ENCODE data around the gene FAM118B. TPM values are rescaled to one million over a fixed set of nuclear protein-coding genes. Genes with fewer than 3 reads are reported as not detected.
A peak's percentile ranks its signal among the peaks of the same experiment; 100 is the strongest.

FAM118B gene
- total RNA-seq, 1 experiment from 2014 or later = 24.5 TPM

- H3K27me3 ChIP-seq = no peaks in the 10 kb centered on the region
- no peak overlapping the region for H3K4me3 ChIP-seq
- no peak overlapping the region for H3K27ac ChIP-seq
- no peaks in the 10 kb centered on the region for H3K36me3 ChIP-seq
- DNase-seq = no peak
- H3K9me3 ChIP-seq (replicated peaks) = no peaks in the 10 kb centered on the region
- H3K4me1 ChIP-seq = no peaks in the 10 kb centered on the region
These were observed 34.6 kb upstream of the FAM118B start for GRCh38 chr11:126176853-126177470.

GRCh38 chr11:126181939-126182730 is 29.4 kb upstream of the FAM118B start:
- Histone ChIP-seq H3K27me3 (no peaks in the 10 kb centered on the region), H3K4me3 (no peak overlapping the region), H3K4me1 (peaks cover 4% of the 10 kb centered on the region; the same call in 1 of the 2 replicates), H3K36me3 (no peaks in the 10 kb centered on the region), H3K9me3 (replicated peaks) (no peaks in the 10 kb centered on the region), H3K27ac (no peak overlapping the region)
- DNase-seq = no peak

GRCh38 chr11:126182787-126183445 is 28.7 kb upstream of the FAM118B start:
- no peak overlapping the region for H3K27ac ChIP-seq
- no peaks in the 10 kb centered on the region for H3K36me3 ChIP-seq

GRCh38 chr11:126185259-126186024 is 26.1 kb upstream of the FAM118B start:
- Histone ChIP-seq H3K27me3 (no peaks in the 10 kb centered on the region), H3K4me1 (peaks cover 4% of the 10 kb centered on the region; the same call in 1 of the 2 replicates), H3K36me3 (no peaks in the 10 kb centered on the region), H3K27ac (peak overlapping the region; percentile 20; the same call in 1 of the 2 replicates), H3K9me3 (replicated peaks) (no peaks in the 10 kb centered on the region), H3K4me3 (no peak overlapping the region)
- DNase-seq = peak in 1 of 2 experiments; percentile 49

More at GRCh38 chr11:126182787-126183445, 28.7 kb upstream of the FAM118B start:
- H3K9me3 ChIP-seq (replicated peaks) = no peaks in the 10 kb centered on the region
- H3K4me1 ChIP-seq = peaks cover 4% of the 10 kb centered on the region; the same call in 1 of the 2 replicates
- H3K27me3 ChIP-seq = no peaks in the 10 kb centered on the region
- H3K4me3 ChIP-seq = no peak overlapping the region
- DNase-seq = no peak

- Histone ChIP-seq H3K27me3 (no peaks in the 10 kb centered on the region), H3K4me3 (no peak overlapping the region), H3K27ac (peak overlapping the region; percentile 20; the same call in 1 of the 2 replicates), H3K9me3 (replicated peaks) (no peaks in the 10 kb centered on the region), H3K4me1 (peaks cover 4% of the 10 kb centered on the region; the same call in 1 of the 2 replicates), H3K36me3 (0 out of 2 replicates have a peak, but pooled peaks cover 3% of the 10 kb centered on the region)
- no peak for DNase-seq
These were observed 25.4 kb upstream of the FAM118B start for GRCh38 chr11:126186025-126186698.

GRCh38 chr11:126186708-126187529 is 24.7 kb upstream of the FAM118B start:
- Histone ChIP-seq H3K4me3 (no peak overlapping the region), H3K36me3 (0 out of 2 replicates have a peak, but pooled peaks cover 5% of the 10 kb centered on the region), H3K27ac (no peak overlapping the region), H3K4me1 (peaks cover 4% of the 10 kb centered on the region; the same call in 1 of the 2 replicates), H3K27me3 (no peaks in the 10 kb centered on the region), H3K9me3 (replicated peaks) (no peaks in the 10 kb centered on the region)
- DNase-seq = peak in 1 of 2 experiments; percentile 20

- Histone ChIP-seq H3K4me3 (no peak overlapping the region), H3K27ac (no peak overlapping the region), H3K36me3 (0 out of 2 replicates have a peak, but pooled peaks cover 5% of the 10 kb centered on the region), H3K4me1 (peaks cover 4% of the 10 kb centered on the region; the same call in 1 of the 2 replicates), H3K27me3 (no peaks in the 10 kb centered on the region), H3K9me3 (replicated peaks) (no peaks in the 10 kb centered on the region)
- no peak for DNase-seq
These were observed 23.1 kb upstream of the FAM118B start for GRCh38 chr11:126188332-126189108.

GRCh38 chr11:126189109-126189929 is 22.3 kb upstream of the FAM118B start:
- H3K9me3 ChIP-seq (replicated peaks) = no peaks in the 10 kb centered on the region
- no peak for DNase-seq
- H3K36me3 ChIP-seq = peaks cover 7% of the 10 kb centered on the region; the same call in 1 of the 2 replicates
- H3K4me3 ChIP-seq = no peak overlapping the region
- H3K27me3 ChIP-seq = no peaks in the 10 kb centered on the region
- no peak overlapping the region for H3K27ac ChIP-seq
- H3K4me1 ChIP-seq = peaks cover 4% of the 10 kb centered on the region; the same call in 1 of the 2 replicates

GRCh38 chr11:126190792-126191191 is 20.8 kb upstream of the FAM118B start:
- Histone ChIP-seq H3K27ac (no peak overlapping the region), H3K36me3 (peaks cover 16% of the 10 kb centered on the region), H3K4me1 (peaks cover under 1% of the 10 kb centered on the region; the same call in 1 of the 2 replicates), H3K4me3 (no peak overlapping the region), H3K27me3 (no peaks in the 10 kb centered on the region), H3K9me3 (replicated peaks) (no peaks in the 10 kb centered on the region)
- DNase-seq = no peak

GRCh38 chr11:126191379-126192073 is 20.1 kb upstream of the FAM118B start:
- DNase-seq = no peak
- Histone ChIP-seq H3K4me1 (no peaks in the 10 kb centered on the region), H3K4me3 (no peak overlapping the region), H3K27ac (no peak overlapping the region), H3K9me3 (replicated peaks) (no peaks in the 10 kb centered on the region), H3K36me3 (peaks cover 21% of the 10 kb centered on the region), H3K27me3 (no peaks in the 10 kb centered on the region)

- DNase-seq = no peak
- no peak overlapping the region for H3K4me3 ChIP-seq
- no peak overlapping the region for H3K27ac ChIP-seq
- H3K4me1 ChIP-seq = no peaks in the 10 kb centered on the region
- H3K36me3 ChIP-seq = peaks cover 28% of the 10 kb centered on the region
- no peaks in the 10 kb centered on the region for H3K9me3 ChIP-seq (replicated peaks)
- H3K27me3 ChIP-seq = no peaks in the 10 kb centered on the region
These were observed 19.2 kb upstream of the FAM118B start for GRCh38 chr11:126192361-126192760.
